Sciatic nerve (tissue), 2 donors: ENCODE results near the gene TNS1. TPM values are rescaled to one million over a fixed set of nuclear protein-coding genes. Genes with fewer than 3 reads are reported as not detected.

ENCODE experiments used
- ATAC-seq: fragments of 200-7000 bp; cut with Tn5 transposase; one replicate; pipeline ENCODE4 v1.9.1; 2020; ENCODE audit warnings: mild to moderate bottlenecking, moderate library complexity
- DNase-seq: peaks from one replicate; pipeline ENCODE4 v3.0.0-alpha.2; 2020; ENCODE audit warnings: low spot score
- intact Hi-C: fragments of 100-400 bp; cut with DNase I; formaldehyde crosslinking; loops from one replicate; pipeline ENCODE4 v1.14.2; 2022
- total RNA-seq: library from RNA; stranded (reverse); fragmentation: NEBNext Ultra II Directional; extraction: Animal tissue kit (Norgen Biotek cat#: 25700); gene quantifications from one replicate; pipeline ENCODE4 v1.2.1, GENCODE V29; 2021
- donor health status: DM: no; HTN: no; CAD: no.
- donor health status: DM: no; HTN: no; CAD: no.

The TNS1 gene
- total RNA-seq, 1 donor from 2014 or later = 703 TPM

- no peak for DNase-seq
- no peak for ATAC-seq
- intact Hi-C loops = no loop called here
These were observed 163.6 kb downstream of the TNS1 start for GRCh38 chr2:217839073-217839749.

- intact Hi-C loops = no loop called here
- ATAC-seq (peak; percentile 12), DNase-seq (no peak)
These were observed 164.4 kb downstream of the TNS1 start for GRCh38 chr2:217838409-217838831.

- intact Hi-C loops = no loop called here
- ATAC-seq = no peak
- DNase-seq = no peak
These were observed 165.3 kb downstream of the TNS1 start for GRCh38 chr2:217837530-217837929.

GRCh38 chr2:217836901-217837491 is 165.8 kb downstream of the TNS1 start:
- DNase-seq (no peak), ATAC-seq (peak; percentile 76)
- intact Hi-C loops = no loop called here

DNA sequence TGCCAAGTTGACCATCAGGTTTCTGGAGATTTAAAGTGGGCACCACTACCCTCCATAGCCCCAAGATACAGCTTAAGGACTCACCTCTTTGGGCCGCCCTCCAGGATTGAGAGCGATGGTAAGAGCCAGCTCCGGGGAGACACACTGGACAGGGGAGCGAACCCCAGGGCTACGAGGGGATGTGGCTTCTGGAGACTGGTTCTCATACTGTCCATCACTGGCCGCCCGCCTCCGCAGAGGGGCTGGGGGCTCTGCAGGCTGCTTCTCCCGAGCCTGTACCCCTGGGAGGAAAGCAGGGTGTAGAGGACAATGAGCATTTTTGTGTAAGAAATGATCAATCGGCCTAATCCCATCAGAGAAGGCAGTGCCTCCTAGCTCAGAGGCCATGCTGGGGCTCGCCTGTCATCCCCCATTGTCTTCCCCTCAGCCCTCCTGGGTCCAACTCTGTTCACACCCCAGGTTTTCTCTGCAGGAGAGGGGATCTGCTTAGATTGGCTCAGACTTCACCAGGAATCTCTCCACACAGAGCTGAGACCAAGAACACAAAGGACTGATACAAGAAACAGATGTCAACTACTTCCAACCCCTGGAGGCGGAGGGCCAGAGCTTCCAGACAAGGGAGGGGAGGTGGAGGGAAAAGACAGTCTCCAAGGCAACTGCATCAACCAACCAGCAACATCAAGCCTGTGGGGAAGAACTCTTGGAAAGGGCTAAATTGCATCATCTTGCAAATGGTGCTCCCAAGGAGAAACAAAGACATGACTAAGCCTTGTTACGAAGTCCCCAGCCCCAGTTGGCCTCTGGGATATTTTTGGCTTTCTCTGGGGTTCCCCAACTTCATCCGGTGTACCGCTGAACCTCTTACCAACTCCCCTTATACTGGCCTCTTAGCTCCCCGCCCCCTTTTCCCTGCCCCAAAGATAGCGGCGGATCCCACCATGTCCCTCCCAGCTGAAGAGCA is 166.6 kb downstream of the TNS1 start:
- ATAC-seq (peak; percentile 84), DNase-seq (no peak)
- intact Hi-C loops = no loop called here

- ATAC-seq (no peak), DNase-seq (no peak)
- intact Hi-C loops = no loop called here
These were observed 167.9 kb downstream of the TNS1 start for GRCh38 chr2:217834744-217835513.

- intact Hi-C loops = no loop called here
- DNase-seq = no peak
These were observed 168.7 kb downstream of the TNS1 start for GRCh38 chr2:217834057-217834620.

DNA sequence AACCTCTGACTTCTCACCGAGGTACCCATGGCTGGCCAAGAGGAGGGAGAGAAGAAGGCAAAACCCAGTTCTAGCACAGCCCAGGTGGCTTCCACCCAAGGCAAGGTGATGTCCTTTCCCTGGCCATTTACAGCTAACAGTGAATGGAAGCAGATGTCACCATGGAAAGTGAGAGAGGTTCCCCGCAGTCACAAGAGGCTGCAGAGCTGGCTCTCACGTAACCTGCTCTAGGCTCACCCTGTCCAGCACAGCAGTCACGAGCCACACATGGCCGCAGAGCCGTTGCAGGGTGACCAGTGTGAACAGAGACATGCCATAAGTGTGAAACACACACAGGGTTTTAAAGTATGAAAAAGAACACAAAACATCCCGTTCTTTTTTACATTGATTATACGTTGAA is 169.4 kb downstream of the TNS1 start:
- intact Hi-C loops = no loop called here
- ATAC-seq (no peak), DNase-seq (no peak)

More at GRCh38 chr2:217834057-217834620, 168.7 kb downstream of the TNS1 start:
- ATAC-seq = no peak

DNA sequence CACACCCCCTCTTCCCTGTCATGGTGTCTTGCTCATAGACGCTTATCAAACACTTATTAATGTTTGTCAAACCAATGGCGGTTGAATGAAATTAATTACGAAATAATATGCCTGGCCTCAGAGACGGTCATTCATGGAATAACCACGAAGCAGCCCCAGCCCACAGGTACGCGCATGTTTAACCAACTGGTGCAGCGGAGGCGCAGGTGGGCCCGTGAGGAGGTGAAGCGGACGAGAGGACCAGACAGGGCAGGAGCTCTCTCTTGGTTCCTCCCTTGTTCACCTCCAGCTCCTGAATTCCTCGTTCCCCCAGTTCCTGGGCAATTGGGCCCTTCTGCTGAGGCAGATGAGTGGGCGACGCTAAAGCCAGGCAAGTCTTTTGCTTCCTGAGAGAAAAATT is 169.8 kb downstream of the TNS1 start:
- intact Hi-C loops = no loop called here
- ATAC-seq = no peak

GRCh38 chr2:217832115-217832514 is 170.7 kb downstream of the TNS1 start:
- DNase-seq (no peak), ATAC-seq (no peak)
- intact Hi-C loops = no loop called here

More for the DNA sequence above, 169.8 kb downstream of the TNS1 start:
- DNase-seq = no peak

GRCh38 chr2:217831306-217831705 is 171.5 kb downstream of the TNS1 start:
- no peak for DNase-seq
- intact Hi-C loops = no loop called here
- no peak for ATAC-seq

DNA sequence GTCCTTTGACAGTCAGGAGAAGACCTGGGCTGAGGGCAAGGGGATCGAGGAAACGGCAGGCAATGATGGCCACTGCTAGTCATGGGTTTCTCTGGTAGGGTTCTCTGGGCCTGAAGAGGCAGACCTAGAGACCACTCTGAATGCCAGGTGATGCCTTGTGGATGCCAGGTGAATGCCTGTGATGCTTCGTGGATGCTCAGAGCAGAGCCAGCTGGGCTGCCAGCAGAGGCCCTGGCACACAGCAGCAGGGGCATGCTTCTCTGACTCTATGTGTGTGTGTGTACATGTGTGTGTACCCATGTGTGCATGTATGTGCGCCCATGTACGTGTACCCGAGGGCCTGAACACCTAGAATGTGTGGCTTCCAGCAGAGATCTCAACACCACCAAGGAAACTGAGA is 172.0 kb downstream of the TNS1 start:
- ATAC-seq (no peak), DNase-seq (no peak)
- intact Hi-C loops = no loop called here

DNA sequence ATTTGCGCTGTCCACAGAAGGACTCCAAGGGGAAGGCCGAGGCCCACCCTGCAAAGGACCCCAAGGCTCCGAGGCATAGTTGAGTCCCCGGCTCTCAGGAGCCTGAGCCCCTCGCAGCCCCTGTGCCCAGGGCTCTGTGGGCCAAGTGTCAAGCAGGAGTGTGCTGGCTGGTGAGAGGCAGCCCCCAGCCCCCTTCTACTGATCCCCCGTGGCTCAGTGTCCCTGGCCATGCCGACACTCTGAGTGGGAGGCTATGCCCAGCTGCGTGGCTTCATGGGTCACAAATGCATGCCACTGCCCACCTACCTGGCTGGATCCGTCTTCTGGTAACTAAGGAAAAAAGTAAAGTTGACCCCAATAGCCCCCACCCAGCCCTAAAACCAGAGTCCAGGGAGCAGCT is 172.7 kb downstream of the TNS1 start:
- ATAC-seq (no peak), DNase-seq (no peak)
- intact Hi-C loops = no loop called here

- no peak for ATAC-seq
- intact Hi-C loops = no loop called here
These were observed 173.4 kb downstream of the TNS1 start for GRCh38 chr2:217829420-217829819.

GRCh38 chr2:217828336-217828735 is 174.5 kb downstream of the TNS1 start:
- ATAC-seq (no peak), DNase-seq (no peak)
- intact Hi-C loops = no loop called here

More at GRCh38 chr2:217829420-217829819, 173.4 kb downstream of the TNS1 start:
- DNase-seq = no peak

DNA sequence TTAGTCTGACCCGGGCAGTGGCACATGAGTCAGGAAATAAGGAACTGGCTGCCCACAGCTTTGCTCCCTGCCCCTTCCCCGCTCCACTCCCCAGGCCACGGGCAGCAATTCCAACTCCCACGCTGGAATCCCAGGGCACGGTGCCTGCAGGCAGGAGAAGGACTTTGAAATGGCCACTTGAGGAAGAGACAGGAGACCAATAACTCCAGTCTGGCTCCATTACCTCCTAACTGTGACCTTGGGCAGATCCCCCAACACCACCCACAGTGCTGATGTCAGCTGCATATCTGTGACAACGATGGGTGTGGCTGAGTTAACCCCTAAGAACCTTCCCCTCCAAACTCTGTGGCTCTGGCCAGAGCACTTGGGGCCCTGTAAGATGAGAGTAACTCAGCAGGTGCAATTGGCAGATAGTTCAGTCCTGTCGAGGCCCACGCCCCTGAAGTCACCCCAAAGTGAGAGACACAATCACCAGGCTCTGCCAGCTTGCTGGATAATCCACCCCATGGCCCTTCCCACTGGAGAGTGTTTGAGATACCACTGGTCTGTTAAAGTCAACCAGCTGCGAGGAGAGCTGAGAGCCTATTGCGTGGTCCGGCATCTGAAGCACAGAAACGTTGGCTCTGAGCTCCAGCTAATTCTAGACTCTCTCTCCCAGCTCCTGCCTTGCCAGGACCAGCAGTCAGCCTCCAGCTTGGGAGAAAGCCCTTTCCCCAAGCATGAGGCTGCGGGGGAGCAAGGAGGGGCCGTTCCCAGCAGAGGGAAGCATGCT is 175.2 kb downstream of the TNS1 start:
- ATAC-seq (peak; percentile 34), DNase-seq (no peak)
- intact Hi-C loops = no loop called here

- intact Hi-C loops = no loop called here
- DNase-seq = no peak
- no peak for ATAC-seq
These were observed 175.8 kb downstream of the TNS1 start for GRCh38 chr2:217826991-217827390.

DNA sequence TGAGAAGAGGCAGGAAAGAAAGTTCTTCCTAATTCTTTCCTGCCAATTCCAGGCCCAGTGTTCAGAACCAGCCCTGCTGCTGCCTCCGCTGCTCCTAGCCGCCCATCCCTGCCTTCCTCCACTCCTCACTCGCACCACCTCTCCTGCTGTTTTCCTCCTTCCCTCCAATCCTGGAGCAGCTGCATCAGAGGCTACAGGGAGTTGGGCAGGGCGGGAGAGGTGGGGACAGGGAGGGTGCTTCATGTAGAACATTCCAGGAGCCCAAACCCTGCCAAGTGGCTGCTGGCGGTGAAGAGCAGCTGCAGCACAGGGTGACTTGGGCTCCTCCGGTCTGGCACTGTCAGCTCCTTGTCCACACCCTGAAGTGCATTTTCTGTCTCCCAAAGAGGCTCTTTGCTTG is 176.3 kb downstream of the TNS1 start:
- no peak for DNase-seq
- intact Hi-C loops = no loop called here
- peak; percentile 74 for ATAC-seq
